GM12873 (cell line): ENCODE results near the gene CSTA.

Experiments
- TF ChIP-seq, protein P1 (sequence below): IDR thresholded peaks from 2 replicates; pipeline ENCODE4 v1.5.1; 2012; ENCODE audit warnings: low read depth, mild to moderate bottlenecking, moderate library complexity, low read length, control low read depth; ENCODE audit not compliant: insufficient read depth; ENCODE audit errors: missing control alignments

Gene CSTA

GRCh38 chr3:122310361-122310760 lies 14.7 kb upstream of the CSTA start:
- TF ChIP-seq, protein P1, sequence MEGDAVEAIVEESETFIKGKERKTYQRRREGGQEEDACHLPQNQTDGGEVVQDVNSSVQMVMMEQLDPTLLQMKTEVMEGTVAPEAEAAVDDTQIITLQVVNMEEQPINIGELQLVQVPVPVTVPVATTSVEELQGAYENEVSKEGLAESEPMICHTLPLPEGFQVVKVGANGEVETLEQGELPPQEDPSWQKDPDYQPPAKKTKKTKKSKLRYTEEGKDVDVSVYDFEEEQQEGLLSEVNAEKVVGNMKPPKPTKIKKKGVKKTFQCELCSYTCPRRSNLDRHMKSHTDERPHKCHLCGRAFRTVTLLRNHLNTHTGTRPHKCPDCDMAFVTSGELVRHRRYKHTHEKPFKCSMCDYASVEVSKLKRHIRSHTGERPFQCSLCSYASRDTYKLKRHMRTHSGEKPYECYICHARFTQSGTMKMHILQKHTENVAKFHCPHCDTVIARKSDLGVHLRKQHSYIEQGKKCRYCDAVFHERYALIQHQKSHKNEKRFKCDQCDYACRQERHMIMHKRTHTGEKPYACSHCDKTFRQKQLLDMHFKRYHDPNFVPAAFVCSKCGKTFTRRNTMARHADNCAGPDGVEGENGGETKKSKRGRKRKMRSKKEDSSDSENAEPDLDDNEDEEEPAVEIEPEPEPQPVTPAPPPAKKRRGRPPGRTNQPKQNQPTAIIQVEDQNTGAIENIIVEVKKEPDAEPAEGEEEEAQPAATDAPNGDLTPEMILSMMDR: no peak

DNA sequence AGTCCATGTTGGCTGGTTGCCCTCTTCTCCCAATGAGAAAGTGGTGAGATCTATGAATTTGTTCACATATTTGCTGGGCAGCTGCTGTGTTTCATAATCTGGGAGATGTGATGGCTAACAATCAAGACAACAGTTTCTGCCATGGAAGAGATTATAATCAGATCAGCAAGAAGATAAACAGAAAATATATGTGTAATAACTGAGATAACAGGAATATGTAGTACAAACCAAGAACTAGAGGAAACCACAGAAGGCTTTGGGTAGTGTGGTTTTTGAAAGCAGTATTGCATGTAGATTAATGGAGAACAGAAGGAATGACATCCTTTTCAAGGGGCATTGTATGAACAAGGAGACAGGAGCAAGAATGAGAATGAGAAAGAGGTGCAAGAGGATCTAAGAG lies 12.2 kb upstream of the CSTA start:
- TF ChIP-seq, protein P1: no peak

GRCh38 chr3:122313281-122313680 lies 11.8 kb upstream of the CSTA start:
- TF ChIP-seq, protein P1: no peak

DNA sequence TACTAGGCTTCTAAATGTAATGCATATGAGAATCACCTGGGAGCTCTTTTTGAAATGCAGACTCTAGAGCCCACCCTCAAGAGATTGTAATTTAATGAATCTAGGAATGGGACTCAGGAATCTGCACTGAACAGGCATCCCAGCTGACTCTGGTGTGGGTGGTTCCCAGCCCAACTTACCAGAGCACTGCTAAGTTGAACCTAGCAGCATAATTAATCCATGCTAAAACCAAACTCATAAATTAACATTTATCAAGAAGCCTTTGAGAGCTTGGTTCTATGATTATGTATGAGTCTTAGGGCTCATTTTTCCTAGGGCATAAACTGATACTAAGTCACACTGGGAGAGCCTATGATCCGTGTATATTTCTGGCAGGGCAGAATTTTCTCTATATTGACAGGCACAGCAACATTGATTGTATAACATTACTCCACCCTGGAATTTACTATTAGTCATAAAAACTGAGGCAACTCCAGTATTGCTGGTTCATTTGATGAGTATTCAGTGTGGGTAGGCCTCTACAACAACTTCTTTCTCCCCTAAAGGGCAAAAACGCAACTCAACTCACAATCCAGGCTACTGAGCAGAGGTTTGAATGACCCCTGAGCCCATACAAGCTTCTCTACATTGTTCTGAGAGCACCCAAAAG lies 10.7 kb upstream of the CSTA start:
- TF ChIP-seq, protein P1: no peak

GRCh38 chr3:122315619-122316018 lies 9.4 kb upstream of the CSTA start:
- TF ChIP-seq, protein P1: peak; percentile 24

DNA sequence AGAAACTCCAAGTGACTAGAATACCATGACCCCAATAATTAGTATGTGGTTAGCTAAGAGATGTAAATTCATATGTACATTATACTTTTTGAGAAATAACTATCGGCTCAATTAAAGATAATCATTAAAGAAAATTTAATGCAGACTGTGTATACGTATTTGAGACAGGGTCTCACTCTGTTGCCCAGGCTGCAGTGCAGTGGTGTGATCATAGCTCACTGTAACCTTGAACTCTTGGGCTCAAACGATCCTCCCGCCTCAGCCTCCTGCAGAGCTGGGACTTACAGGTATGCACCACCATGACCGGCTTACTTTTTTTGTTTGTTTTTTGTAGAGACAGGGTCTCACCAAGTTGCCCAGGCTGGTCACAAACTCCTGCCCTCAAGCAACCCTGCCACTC lies 8.7 kb upstream of the CSTA start:
- TF ChIP-seq, protein P1: no peak

DNA sequence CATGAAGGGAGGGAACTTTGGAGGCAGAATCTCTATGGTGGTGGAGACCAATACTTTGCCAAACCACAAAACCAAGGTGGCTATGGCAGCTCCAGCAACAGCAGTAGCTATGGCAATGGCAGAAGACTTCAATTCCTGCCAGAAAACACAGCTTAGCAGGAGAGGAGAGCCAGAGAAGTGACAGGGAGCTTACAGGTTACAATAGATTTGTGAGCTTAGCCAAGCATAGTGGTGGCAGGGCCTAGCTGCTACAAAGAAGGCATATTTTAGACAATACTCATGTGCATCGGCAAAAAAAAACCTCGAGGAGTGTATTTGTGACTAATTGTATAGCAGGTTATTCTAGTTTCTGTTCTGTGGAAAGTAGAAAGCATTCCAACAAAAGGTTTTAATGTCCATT lies 6.4 kb upstream of the CSTA start:
- TF ChIP-seq, protein P1: no peak
